Measurements from ENCODE around the gene DYRK4.

Gene DYRK4

DNA sequence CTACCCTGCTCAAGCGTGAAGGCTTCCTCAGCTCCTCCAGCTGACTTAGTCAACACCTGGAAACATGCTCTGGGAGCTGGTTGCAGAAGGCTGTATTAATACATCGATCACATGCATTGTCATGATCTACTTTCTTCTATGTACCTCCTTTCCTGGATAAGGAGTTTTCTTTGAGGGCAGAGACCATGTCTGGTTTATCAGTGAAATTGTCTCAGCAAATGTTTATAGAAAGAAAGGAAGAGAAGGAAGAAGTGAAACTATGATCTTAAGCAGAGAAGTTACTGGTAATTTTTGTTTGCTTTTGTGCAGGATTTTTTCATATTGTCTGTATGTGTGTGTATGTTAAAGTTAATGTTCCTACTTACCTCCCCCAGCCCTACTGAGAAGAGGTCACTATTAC is 4.5 kb downstream of the DYRK4 start:
- DNase-seq = no peak

DNA sequence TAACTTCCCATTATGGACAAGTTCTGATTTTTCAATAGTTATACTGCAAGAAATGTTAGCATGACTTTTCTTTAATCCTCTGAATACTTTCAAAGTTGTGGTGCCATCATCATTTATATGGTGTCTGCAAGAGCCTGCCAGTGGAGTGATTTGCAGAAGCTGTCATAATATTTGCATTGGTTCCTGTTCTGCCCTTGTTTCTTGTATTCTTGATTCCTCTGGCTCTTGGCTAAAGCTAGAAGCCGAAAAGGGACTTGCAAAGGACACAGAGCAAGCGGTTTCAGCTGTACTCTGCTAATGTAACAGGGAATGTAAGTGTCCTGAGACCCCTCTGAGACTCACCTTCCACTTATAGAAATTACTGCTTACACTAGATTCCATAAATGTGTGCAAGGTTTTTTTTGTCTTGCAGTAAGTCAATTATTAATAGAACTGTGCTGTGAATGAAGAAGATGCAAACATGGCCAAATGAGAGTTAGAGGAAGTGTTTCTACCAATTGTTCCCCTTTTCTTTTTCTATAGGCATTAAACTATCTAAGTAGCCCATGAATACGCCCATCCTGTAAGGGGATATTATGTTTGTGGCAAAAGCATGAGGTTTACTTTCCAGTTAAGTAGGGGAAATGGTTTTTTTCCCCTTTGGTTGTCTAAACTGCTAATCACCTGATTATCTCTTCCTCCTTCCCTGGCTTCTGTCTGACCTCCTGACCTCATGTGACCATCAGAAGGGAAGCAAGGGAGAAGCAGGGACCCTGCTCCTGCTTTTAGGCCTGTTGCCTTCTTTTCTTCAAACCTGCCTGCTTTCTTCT is 5.3 kb downstream of the DYRK4 start:
- DNase-seq = no peak

- DNase-seq = no peak
Observed at GRCh38 chr12:4569261-4569660, 7.3 kb downstream of the DYRK4 start.

DNA sequence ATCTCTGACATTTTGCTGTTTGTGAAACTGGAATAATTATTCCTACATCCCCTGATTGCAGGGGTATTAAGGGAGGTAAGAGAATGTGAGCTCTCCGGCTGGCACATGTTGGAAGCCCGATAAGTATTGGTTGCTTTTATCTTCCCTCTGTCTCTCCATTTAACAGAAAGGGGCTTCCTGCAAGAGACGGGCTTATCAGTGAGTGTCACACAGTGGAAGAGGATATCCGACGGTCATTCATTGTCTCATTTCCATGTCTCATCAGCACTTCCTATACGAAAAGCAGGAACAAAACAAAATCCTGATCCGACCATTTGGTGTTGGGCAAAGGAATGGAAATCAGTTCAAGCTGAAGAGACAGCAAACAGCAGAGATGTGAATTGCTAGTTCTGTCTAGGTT is 10.7 kb downstream of the DYRK4 start:
- DNase-seq = no peak

- peak in 2 of 3 experiments; percentile 9 to 52 for DNase-seq
Observed at GRCh38 chr12:4579305-4580102, 17.5 kb downstream of the DYRK4 start.

- no peak for DNase-seq
Observed at GRCh38 chr12:4580281-4580688, 18.3 kb downstream of the DYRK4 start.

GRCh38 chr12:4584281-4584680 is 22.3 kb downstream of the DYRK4 start:
- DNase-seq = peak in 1 of 3 experiments; percentile 21

GRCh38 chr12:4584896-4585295 is 22.9 kb downstream of the DYRK4 start:
- no peak for DNase-seq

GRCh38 chr12:4586500-4586899 is 24.5 kb downstream of the DYRK4 start:
- no peak for DNase-seq

- DNase-seq = no peak
Observed at GRCh38 chr12:4587108-4587507, 25.1 kb downstream of the DYRK4 start.

DNA sequence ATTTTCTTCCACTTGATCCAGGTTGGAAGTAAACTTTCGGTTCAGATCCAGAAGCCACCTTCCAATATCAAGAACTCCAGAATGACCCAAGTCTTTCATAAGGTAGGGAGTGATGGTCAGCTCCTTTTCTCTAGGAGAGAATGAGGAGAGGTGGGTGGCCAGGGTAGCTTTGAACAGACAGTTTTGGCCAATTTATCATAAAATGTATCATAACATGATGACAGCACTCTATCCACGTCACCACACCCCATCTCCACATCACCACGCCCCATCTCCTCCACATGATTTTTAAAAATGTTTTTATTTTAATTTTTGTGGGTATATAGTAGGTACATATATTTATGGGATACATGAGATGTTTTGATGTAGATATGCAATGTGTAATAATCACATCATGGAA is 26.9 kb downstream of the DYRK4 start:
- no peak for DNase-seq

DNA sequence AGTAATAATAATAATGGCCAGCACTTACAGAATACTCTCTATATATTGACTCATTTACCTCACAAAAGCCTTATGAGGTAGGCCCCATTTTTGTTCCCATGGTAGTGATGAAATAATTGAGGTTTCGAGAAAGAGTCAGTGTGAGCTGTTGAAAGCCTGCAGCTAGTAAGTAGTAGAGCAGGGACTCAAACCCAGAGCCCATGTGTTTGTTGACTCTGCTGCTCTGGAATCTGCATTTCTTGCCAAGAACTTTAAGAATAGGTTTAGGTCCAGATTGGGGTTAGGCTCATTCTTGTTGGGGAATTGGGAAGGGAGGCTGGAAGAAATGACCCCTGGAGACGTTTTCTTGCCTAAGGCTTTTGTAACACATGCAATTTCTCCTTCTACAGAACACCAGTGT is 27.9 kb downstream of the DYRK4 start:
- DNase-seq = no peak

DNA sequence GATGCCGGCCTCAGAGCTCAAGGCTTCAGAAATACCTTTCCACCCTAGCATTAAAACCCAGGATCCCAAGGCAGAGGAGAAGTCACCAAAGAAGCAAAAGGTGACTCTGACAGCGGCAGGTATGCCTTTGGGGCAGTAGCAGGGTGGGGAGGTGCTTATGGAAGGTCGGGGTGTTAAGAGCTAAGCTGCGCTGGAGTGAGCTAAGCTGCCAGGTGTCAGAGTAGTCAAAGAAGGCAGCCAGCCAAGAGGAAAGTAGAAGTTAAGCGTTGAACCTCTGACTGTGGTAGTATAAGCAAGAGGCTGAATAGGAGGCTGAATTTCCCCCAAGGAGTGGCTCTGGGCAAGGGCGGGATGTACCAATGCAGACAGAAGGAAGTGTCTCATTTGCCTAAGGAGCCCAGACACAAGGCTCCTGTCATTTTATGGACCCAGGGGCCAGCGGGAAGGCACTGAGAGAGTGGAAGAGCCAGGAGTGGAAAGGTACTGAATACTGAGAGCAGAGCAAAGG is 29.2 kb downstream of the DYRK4 start:
- DNase-seq = no peak

GRCh38 chr12:4595881-4596280 is 33.9 kb downstream of the DYRK4 start:
- no peak for DNase-seq

GRCh38 chr12:4603421-4603820 is 41.4 kb downstream of the DYRK4 start:
- peak in 2 of 3 experiments; percentile 59 to 85 for DNase-seq

- no peak for DNase-seq
Observed at GRCh38 chr12:4603946-4604345, 41.9 kb downstream of the DYRK4 start.

DNA sequence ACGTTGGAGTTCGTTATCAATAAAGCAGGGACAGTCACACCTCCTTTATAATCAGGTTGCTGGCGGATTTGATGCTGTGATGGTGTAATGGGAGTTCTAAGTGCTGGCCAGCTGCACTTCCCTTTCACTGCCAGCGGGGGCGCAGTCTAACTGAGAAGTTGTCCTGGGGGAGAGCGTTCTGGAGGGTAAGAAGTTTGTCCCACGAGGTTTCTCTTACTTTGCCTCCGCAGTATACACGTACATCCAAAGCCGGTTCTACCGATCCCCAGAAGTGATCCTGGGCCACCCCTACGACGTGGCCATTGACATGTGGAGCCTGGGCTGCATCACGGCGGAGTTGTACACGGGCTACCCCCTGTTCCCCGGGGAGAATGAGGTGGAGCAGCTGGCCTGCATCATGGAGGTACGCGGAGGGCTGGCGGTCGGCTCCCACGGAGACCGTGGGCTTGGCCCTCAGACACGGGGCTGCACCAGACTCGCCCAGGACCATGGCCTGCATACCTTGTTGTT is 42.7 kb downstream of the DYRK4 start:
- peak; percentile 42 to 94 (median 84) for DNase-seq

- DNase-seq = no peak
Observed at GRCh38 chr12:4607056-4607455, 45.0 kb downstream of the DYRK4 start.

- DNase-seq = no peak
Observed at GRCh38 chr12:4609071-4609470, 47.1 kb downstream of the DYRK4 start.

- no peak for DNase-seq
Observed at GRCh38 chr12:4610481-4610880, 48.5 kb downstream of the DYRK4 start.

DNA sequence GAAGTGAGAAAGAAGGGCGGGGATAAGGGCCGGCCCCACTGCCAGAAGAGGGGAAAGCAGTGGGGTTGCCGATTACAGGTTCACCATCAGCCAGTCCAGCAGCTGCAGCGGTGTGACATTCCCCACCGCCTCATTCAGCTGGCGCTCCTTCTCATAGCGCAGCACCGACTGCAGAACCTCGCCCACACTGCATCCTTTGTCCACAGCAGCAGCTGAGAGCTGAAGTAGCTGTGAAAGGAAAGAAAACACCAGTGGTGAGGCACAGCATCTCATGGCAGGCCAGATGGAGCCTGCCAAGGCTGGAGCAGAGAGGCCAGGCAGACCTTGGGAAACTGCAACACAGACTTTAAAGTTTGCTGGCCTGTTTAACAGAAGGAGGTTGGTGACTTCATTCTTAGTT is 53.7 kb downstream of the DYRK4 start:
- no peak for DNase-seq

DNA sequence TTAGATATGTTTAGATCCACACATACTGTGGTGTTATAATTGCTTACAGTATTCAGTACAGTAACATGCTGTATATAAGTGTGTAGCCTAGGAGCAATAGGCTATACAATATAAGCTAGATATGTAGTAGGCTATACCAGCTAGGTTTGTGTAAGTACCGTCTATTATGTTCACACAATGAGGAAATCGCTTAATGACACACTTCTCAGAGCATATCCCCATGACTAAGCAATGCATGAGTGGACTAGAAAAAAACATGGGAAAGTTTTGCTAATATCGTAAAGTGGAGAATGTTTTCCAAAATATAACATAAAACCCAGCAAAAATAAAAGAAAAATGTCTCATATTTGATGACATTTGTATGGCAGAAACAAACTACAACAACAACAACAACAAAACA is 59.5 kb downstream of the DYRK4 start:
- peak in 1 of 3 experiments; percentile 30 for DNase-seq

DNA sequence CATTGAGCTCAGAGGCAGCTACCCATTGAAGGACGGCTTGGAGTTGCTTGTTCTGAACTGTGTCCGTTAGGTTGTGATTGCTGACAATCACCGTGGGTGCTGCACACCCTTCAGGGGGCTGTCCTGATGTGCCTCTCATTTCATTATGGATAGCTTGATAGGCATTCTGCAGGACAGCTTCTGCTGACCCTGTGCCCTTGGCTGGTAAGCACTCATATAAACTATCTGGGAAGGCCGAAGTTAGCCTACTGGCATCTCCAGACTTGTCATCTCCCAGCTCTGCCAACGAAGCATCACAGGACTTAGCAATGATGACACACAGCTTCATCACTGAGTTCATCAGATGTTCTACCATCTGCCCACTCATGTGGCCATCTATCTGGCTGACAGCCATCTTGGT is 64.5 kb downstream of the DYRK4 start:
- DNase-seq = no peak

DNA sequence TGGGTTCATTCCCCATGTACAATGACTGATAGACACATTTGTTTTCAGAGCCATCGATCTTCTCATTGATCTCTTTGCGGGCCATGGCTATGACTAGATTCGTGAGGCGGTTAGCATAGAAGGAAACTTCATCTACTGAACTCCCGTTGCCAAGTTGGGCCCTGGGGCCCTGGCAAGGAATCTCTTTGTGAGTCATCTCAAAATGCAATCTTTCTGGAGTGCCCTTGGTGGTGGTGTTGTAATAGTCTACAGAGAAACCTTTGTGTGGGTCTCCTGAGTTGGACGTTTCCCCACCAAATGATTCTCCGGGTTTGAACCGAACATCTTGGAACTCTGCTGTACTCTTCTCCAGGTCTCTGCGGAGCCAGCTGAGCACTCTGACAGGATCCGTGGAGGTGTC is 66.4 kb downstream of the DYRK4 start:
- DNase-seq = no peak

Measured in NCI-H1417 (cell line).